GM12892 (cell line): ENCODE results near the gene PAFAH1B1.

Experiments
- POLR2A ChIP-seq: IDR thresholded peaks from 2 replicates; pipeline ENCODE4 v1.6.1; 2011; ENCODE audit warnings: low read depth, low read length, control low read depth
- POLR2AphosphoS5 ChIP-seq: IDR thresholded peaks from 2 replicates; pipeline ENCODE4 v1.6.1; 2011; ENCODE audit warnings: low read depth, low read length, control low read depth

GRCh38 chr17:2649191-2649590, 55.7 kb downstream of the PAFAH1B1 start:
- TF ChIP-seq POLR2A (no peak), POLR2AphosphoS5 (no peak)
